T-helper 1 cell (primary cell): ENCODE data around the gene ATP5F1B.

Experiments used
- DNase-seq, 5 donors: peaks; one replicate each; pipeline ENCODE4 v3.0.0-alpha.2; 2012 to 2020

ATP5F1B gene

GRCh38 chr12:56616244-56616643, 29.5 kb downstream of the ATP5F1B start:
- DNase-seq, result no peak

- DNase-seq, result no peak
These were observed 31.2 kb downstream of the ATP5F1B start for GRCh38 chr12:56614627-56615026.

- DNase-seq, result no peak
These were observed 41.4 kb downstream of the ATP5F1B start for GRCh38 chr12:56604355-56604754.

- DNase-seq, result no peak
These were observed 43.5 kb downstream of the ATP5F1B start for GRCh38 chr12:56602239-56602638.

- peak in 2 of 5 donors; percentile 13 to 19 for DNase-seq
These were observed 44.3 kb downstream of the ATP5F1B start for GRCh38 chr12:56601503-56601902.

GRCh38 chr12:56600753-56601152, 45.0 kb downstream of the ATP5F1B start:
- no peak for DNase-seq

- DNase-seq, result no peak
These were observed 46.0 kb downstream of the ATP5F1B start for GRCh38 chr12:56599797-56600196.

- no peak for DNase-seq
These were observed 46.7 kb downstream of the ATP5F1B start for GRCh38 chr12:56599041-56599440.

GRCh38 chr12:56596815-56597214, 49.0 kb downstream of the ATP5F1B start:
- no peak for DNase-seq

GRCh38 chr12:56593909-56594621, 51.7 kb downstream of the ATP5F1B start:
- DNase-seq, result peak; percentile 34 to 51 (median 41)

GRCh38 chr12:56591961-56592360, 53.8 kb downstream of the ATP5F1B start:
- no peak for DNase-seq

- no peak for DNase-seq
These were observed 54.7 kb downstream of the ATP5F1B start for GRCh38 chr12:56591126-56591525.

GRCh38 chr12:56590237-56590830, 55.5 kb downstream of the ATP5F1B start:
- peak in 1 of 5 donors; percentile 15 for DNase-seq

- DNase-seq, result no peak
These were observed 56.0 kb downstream of the ATP5F1B start for GRCh38 chr12:56589783-56590182.
